DND-41 (cell line): ENCODE data around the gene CFAP77.

Experiments used
- EZH2 ChIP-seq: IDR thresholded peaks from 3 replicates; pipeline ENCODE4 v1.6.1; 2012; ENCODE audit warnings: borderline replicate concordance, low read depth, mild to moderate bottlenecking, moderate library complexity, low read length, inconsistent platforms; ENCODE audit not compliant: severe bottlenecking
- TF ChIP-seq, protein P1 (sequence below): IDR thresholded peaks from 2 replicates; pipeline ENCODE4 v1.5.1; 2012; ENCODE audit warnings: borderline replicate concordance, low read length, moderate library complexity, mild to moderate bottlenecking; ENCODE audit not compliant: poor library complexity, severe bottlenecking; ENCODE audit errors: extremely low read depth

- TF ChIP-seq, protein P1, sequence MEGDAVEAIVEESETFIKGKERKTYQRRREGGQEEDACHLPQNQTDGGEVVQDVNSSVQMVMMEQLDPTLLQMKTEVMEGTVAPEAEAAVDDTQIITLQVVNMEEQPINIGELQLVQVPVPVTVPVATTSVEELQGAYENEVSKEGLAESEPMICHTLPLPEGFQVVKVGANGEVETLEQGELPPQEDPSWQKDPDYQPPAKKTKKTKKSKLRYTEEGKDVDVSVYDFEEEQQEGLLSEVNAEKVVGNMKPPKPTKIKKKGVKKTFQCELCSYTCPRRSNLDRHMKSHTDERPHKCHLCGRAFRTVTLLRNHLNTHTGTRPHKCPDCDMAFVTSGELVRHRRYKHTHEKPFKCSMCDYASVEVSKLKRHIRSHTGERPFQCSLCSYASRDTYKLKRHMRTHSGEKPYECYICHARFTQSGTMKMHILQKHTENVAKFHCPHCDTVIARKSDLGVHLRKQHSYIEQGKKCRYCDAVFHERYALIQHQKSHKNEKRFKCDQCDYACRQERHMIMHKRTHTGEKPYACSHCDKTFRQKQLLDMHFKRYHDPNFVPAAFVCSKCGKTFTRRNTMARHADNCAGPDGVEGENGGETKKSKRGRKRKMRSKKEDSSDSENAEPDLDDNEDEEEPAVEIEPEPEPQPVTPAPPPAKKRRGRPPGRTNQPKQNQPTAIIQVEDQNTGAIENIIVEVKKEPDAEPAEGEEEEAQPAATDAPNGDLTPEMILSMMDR: no peak
- no peak for TF ChIP-seq EZH2
These were observed 72.3 kb downstream of the CFAP77 start for GRCh38 chr9:132482196-132482813.
